Activated CD4-positive, alpha-beta T cell treated with anti-CD3 and anti-CD28 coated beads, Interleukin-2, amount 10 ng/mL, durations not matched to agents 24 days and 14 days (primary cell): Measurements from ENCODE around the gene MS4A10. TPM values are rescaled to one million over a fixed set of nuclear protein-coding genes. Genes with fewer than 3 reads are reported as not detected.

ENCODE experiments used
- DNase-seq: peaks from one replicate; pipeline ENCODE4 v3.0.0; 2022
- H3K27ac Mint-ChIP-seq: one replicate; pipeline ENCODE4 v1.8.0; 2022; ENCODE audit warnings: mild to moderate bottlenecking, mixed read lengths
- H3K27me3 Mint-ChIP-seq: one replicate; pipeline ENCODE4 v1.8.0; 2022; ENCODE audit warnings: mixed read lengths
- H3K36me3 Mint-ChIP-seq: one replicate; pipeline ENCODE4 v1.8.0; 2022; ENCODE audit warnings: low read depth, mild to moderate bottlenecking, mixed read lengths
- H3K4me1 Mint-ChIP-seq: one replicate; pipeline ENCODE4 v1.8.0; 2021; ENCODE audit warnings: mixed read lengths
- H3K4me3 Mint-ChIP-seq: one replicate; pipeline ENCODE4 v1.8.0; 2022; ENCODE audit warnings: mild to moderate bottlenecking, moderate library complexity, mixed read lengths
- H3K9me3 Mint-ChIP-seq: one replicate; pipeline ENCODE4 v1.8.0; 2021; ENCODE audit warnings: mixed read lengths
- intact Hi-C: fragments of 100-400 bp; cut with micrococcal nuclease; formaldehyde crosslinking; loops from one replicate; pipeline ENCODE4 v1.15.1; 2023
- total RNA-seq: library from RNA; stranded (reverse); gene quantifications from 2 replicates; pipeline ENCODE4 v1.2.3, GENCODE V29; 2022

MS4A10 gene
- total RNA-seq, 1 donor from 2014 or later: not detected

DNA sequence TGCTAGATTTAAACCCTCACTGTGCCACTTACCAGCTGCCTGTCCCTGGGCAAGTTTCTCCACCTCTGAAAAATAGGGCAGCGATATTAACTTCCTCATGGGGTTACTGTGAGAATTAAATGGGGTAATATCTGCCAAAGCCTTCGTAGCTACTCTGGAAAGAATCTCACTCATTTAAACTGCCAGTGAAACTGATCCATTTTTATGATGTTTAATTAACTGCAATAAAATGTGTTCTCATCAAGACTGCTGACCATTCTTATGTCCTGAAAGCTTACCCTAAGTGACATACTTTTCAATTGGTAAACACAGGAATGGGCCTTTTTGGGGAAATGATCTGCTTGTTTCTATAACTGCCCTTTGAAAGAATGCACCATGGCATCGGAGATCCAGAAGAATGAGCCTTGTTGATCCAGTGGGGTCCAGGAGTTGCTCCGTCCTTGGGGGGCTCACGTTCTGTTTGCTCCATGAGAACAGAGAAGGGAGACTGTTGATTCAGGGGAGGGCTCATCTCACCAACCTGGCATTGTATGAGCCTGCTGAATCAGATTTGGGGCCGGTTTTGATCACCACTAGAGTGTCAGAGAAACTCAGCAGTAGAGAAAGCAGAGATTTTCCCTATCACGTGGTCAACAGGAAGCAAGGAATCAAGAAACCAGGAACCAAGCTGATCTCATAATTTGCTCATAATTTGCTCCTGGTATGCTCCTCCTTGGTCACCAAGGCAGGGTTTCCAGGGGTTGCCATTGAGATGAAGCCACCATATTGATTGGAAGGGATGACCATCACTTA lies 49.8 kb downstream of the MS4A10 start:
- H3K4me1 Mint-ChIP-seq: peaks cover 14% of the 10 kb centered on the region
- H3K4me3 Mint-ChIP-seq: no peak overlapping the region
- peaks cover 19% of the 10 kb centered on the region for H3K27me3 Mint-ChIP-seq
- intact Hi-C loops: loop anchor here (5.0 to 10.0 kb wide), 3 partner anchors 190 to 552 kb away; no protein-coding TSS in a partner anchor
- no peak for DNase-seq
- H3K36me3 Mint-ChIP-seq: no peaks in the 10 kb centered on the region
- H3K27ac Mint-ChIP-seq: no peak overlapping the region
- H3K9me3 Mint-ChIP-seq: no peaks in the 10 kb centered on the region

DNA sequence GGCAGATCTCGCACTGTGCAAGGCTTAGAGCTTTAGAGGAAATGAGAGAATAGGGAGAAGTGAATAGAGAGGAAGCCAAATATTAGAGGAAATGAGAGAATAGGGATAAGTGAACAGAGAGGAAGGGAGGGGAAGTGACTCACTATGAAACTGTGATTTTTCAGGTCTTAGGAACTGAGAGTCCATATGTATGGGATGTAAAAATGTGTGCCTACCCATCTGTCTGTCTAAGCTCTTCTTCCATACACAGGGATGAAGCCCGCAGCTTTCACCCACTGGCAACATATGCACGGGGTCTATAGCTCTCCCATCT lies 50.4 kb downstream of the MS4A10 start:
- H3K9me3 Mint-ChIP-seq: no peaks in the 10 kb centered on the region
- H3K4me1 Mint-ChIP-seq: peaks cover 14% of the 10 kb centered on the region
- H3K27me3 Mint-ChIP-seq: peaks cover 19% of the 10 kb centered on the region
- no peak for DNase-seq
- no peak overlapping the region for H3K27ac Mint-ChIP-seq
- H3K4me3 Mint-ChIP-seq: no peak overlapping the region
- intact Hi-C loops: loop anchor here (10.0 kb wide), 2 partner anchors 189 to 299 kb away; no protein-coding TSS in a partner anchor
- H3K36me3 Mint-ChIP-seq: no peaks in the 10 kb centered on the region

- no peak overlapping the region for H3K27ac Mint-ChIP-seq
- H3K36me3 Mint-ChIP-seq: peaks cover 3% of the 10 kb centered on the region
- intact Hi-C loops: loop anchor here (10.0 kb wide), 2 partner anchors 188 to 298 kb away; no protein-coding TSS in a partner anchor
- no peak for DNase-seq
- H3K27me3 Mint-ChIP-seq: peaks cover 16% of the 10 kb centered on the region
- peaks cover 22% of the 10 kb centered on the region for H3K4me1 Mint-ChIP-seq
- no peak overlapping the region for H3K4me3 Mint-ChIP-seq
- H3K9me3 Mint-ChIP-seq: peaks cover 3% of the 10 kb centered on the region
Measured at GRCh38 chr11:60836866-60837515, 51.9 kb downstream of the MS4A10 start.

- no peak overlapping the region for H3K4me3 Mint-ChIP-seq
- H3K27me3 Mint-ChIP-seq: peaks cover 7% of the 10 kb centered on the region
- DNase-seq: no peak
- peaks cover 22% of the 10 kb centered on the region for H3K4me1 Mint-ChIP-seq
- H3K9me3 Mint-ChIP-seq: peaks cover 3% of the 10 kb centered on the region
- peaks cover 3% of the 10 kb centered on the region for H3K36me3 Mint-ChIP-seq
- no peak overlapping the region for H3K27ac Mint-ChIP-seq
- intact Hi-C loops: loop anchor here (10.0 kb wide), 2 partner anchors 187 to 297 kb away; no protein-coding TSS in a partner anchor
Measured at GRCh38 chr11:60838132-60838531, 53.0 kb downstream of the MS4A10 start.

GRCh38 chr11:60840470-60841430 lies 55.6 kb downstream of the MS4A10 start:
- peaks cover 35% of the 10 kb centered on the region for H3K4me1 Mint-ChIP-seq
- H3K27me3 Mint-ChIP-seq: no peaks in the 10 kb centered on the region
- peak overlapping the region; percentile 95 for H3K27ac Mint-ChIP-seq
- peak overlapping the region; percentile 95 for H3K4me3 Mint-ChIP-seq
- no peak for DNase-seq
- intact Hi-C loops: loop anchor here (5.0 kb wide), 1 partner anchor 492 kb away; the partner anchor contains the start of genes DDB1 and TKFC
- peaks cover 25% of the 10 kb centered on the region for H3K36me3 Mint-ChIP-seq
- peaks cover 3% of the 10 kb centered on the region for H3K9me3 Mint-ChIP-seq

GRCh38 chr11:60841797-60842667 lies 56.9 kb downstream of the MS4A10 start, which contains the start of gene CCDC86:
Gene CCDC86, plus strand, starts transcription at chr11:60842113. Its CDS starts 12 bp downstream, at chr11:60842125.
- peaks cover 30% of the 10 kb centered on the region for H3K36me3 Mint-ChIP-seq
- H3K4me3 Mint-ChIP-seq: peak within 1 kb of the TSS; percentile 95
- H3K9me3 Mint-ChIP-seq: peaks cover 3% of the 10 kb centered on the region
- intact Hi-C loops: loop anchor here (1.0 to 5.0 kb wide), 3 partner anchors 65 to 490 kb away; partner anchors contain the start of genes DDB1, PRPF19, TKFC and VPS37C
- peaks cover 36% of the 10 kb centered on the region for H3K4me1 Mint-ChIP-seq
- peak within 1 kb of the TSS; percentile 95 for H3K27ac Mint-ChIP-seq
- peak; percentile 100 for DNase-seq
- H3K27me3 Mint-ChIP-seq: no peaks in the 10 kb centered on the region

GRCh38 chr11:60842668-60843600 lies 57.8 kb downstream of the MS4A10 start:
- no peak for DNase-seq
- H3K36me3 Mint-ChIP-seq: peaks cover 30% of the 10 kb centered on the region
- peak overlapping the region; percentile 95 for H3K27ac Mint-ChIP-seq
- peak overlapping the region; percentile 95 for H3K4me3 Mint-ChIP-seq
- H3K27me3 Mint-ChIP-seq: no peaks in the 10 kb centered on the region
- peaks cover 34% of the 10 kb centered on the region for H3K4me1 Mint-ChIP-seq
- H3K9me3 Mint-ChIP-seq: peaks cover 3% of the 10 kb centered on the region
- intact Hi-C loops: loop anchor here (1.0 to 5.0 kb wide), 3 partner anchors 64 to 489 kb away; partner anchors contain the start of genes DDB1, PRPF19, TKFC and VPS37C

- Mint-ChIP-seq H3K27ac (peak overlapping the region; percentile 52), H3K4me3 (peak overlapping the region; percentile 95), H3K27me3 (no peaks in the 10 kb centered on the region), H3K4me1 (peaks cover 34% of the 10 kb centered on the region), H3K36me3 (peaks cover 38% of the 10 kb centered on the region), H3K9me3 (peaks cover 3% of the 10 kb centered on the region)
- no peak for DNase-seq
- intact Hi-C loops: loop anchor here (5.0 kb wide), 1 partner anchor 488 kb away; the partner anchor contains the start of genes DDB1 and TKFC
Measured at GRCh38 chr11:60844045-60844869, 59.1 kb downstream of the MS4A10 start.

DNA sequence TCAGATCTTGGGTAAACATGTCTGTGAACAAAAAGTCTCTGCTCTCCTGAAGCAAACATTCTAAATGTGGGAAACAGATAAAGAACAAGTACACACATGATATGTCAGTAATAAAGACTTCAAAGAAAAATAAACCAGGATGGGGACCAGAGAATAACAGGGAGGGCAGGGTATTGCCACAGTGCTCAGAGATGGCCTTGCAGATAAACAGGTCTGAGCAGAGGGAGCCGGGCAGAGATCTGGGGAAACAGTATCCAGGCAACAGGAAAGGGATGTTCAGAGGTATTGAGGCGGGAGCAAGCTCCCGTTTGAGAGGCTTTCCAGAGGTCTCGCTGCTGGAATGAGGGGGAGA lies 59.7 kb downstream of the MS4A10 start:
- H3K4me3 Mint-ChIP-seq: peak overlapping the region; percentile 95
- H3K4me1 Mint-ChIP-seq: peaks cover 34% of the 10 kb centered on the region
- no peaks in the 10 kb centered on the region for H3K27me3 Mint-ChIP-seq
- DNase-seq: no peak
- H3K27ac Mint-ChIP-seq: peak overlapping the region; percentile 52
- H3K36me3 Mint-ChIP-seq: peaks cover 39% of the 10 kb centered on the region
- intact Hi-C loops: loop anchor here (5.0 kb wide), 1 partner anchor 487 kb away; the partner anchor contains the start of genes DDB1 and TKFC
- peaks cover 3% of the 10 kb centered on the region for H3K9me3 Mint-ChIP-seq

- H3K4me1 Mint-ChIP-seq: peaks cover 34% of the 10 kb centered on the region
- H3K27me3 Mint-ChIP-seq: no peaks in the 10 kb centered on the region
- intact Hi-C loops: no loop called here
- DNase-seq: no peak
- peaks cover 3% of the 10 kb centered on the region for H3K9me3 Mint-ChIP-seq
- H3K4me3 Mint-ChIP-seq: peak overlapping the region; percentile 95
- peak overlapping the region; percentile 52 for H3K27ac Mint-ChIP-seq
- H3K36me3 Mint-ChIP-seq: peaks cover 41% of the 10 kb centered on the region
Measured at GRCh38 chr11:60845338-60845737, 60.2 kb downstream of the MS4A10 start.

GRCh38 chr11:60847281-60847680 lies 62.1 kb downstream of the MS4A10 start:
- peaks cover 53% of the 10 kb centered on the region for H3K36me3 Mint-ChIP-seq
- no peaks in the 10 kb centered on the region for H3K27me3 Mint-ChIP-seq
- no peak for DNase-seq
- no peak overlapping the region for H3K4me3 Mint-ChIP-seq
- H3K4me1 Mint-ChIP-seq: peaks cover 26% of the 10 kb centered on the region
- no peaks in the 10 kb centered on the region for H3K9me3 Mint-ChIP-seq
- intact Hi-C loops: no loop called here
- H3K27ac Mint-ChIP-seq: no peak overlapping the region
